HL-60 (cell line): ENCODE results near the gene CISD3.

Experiments
- DNase-seq, 2 experiments: peaks; one replicate each; pipeline ENCODE4 v3.0.0-alpha.2; 2010 to 2020; ENCODE audit warnings: low read depth in 1 of 2, low spot score in 1 of 2
- H3K27ac ChIP-seq: fragments of 250-450 bp; sonication (Bioruptor Pico); replicated peaks from 2 replicates; pipeline ENCODE4 v1.5.1; 2020; ENCODE audit warnings: mild to moderate bottlenecking, moderate library complexity
- H3K27me3 ChIP-seq: fragments of 250-450 bp; sonication (Bioruptor Pico); 2 replicates; pipeline ENCODE4 v1.5.1; 2021; ENCODE audit warnings: mild to moderate bottlenecking, moderate library complexity; ENCODE audit not compliant: insufficient read depth, poor library complexity, severe bottlenecking
- H3K4me3 ChIP-seq: replicated peaks from 2 replicates; pipeline ENCODE4 v1.5.1; 2011; ENCODE audit warnings: mild to moderate bottlenecking, control low read depth, low read length; ENCODE audit not compliant: insufficient read depth
- CTCF ChIP-seq: IDR thresholded peaks from one replicate; pipeline ENCODE4 v1.5.1; 2011; ENCODE audit warnings: low read length, control low read depth, inconsistent platforms; ENCODE audit not compliant: insufficient read depth
- GABPA ChIP-seq: IDR thresholded peaks from 2 replicates; pipeline ENCODE4 v1.6.1; 2012; ENCODE audit warnings: low read depth
- POLR2AphosphoS5 ChIP-seq: IDR thresholded peaks from 2 replicates; pipeline ENCODE4 v1.6.1; 2012; ENCODE audit warnings: low read depth
- REST ChIP-seq: IDR thresholded peaks from 2 replicates; pipeline ENCODE4 v1.6.1; 2012; ENCODE audit warnings: low read depth; ENCODE audit not compliant: insufficient replicate concordance
- SPI1 ChIP-seq: IDR thresholded peaks from 2 replicates; pipeline ENCODE4 v1.6.1; 2012; ENCODE audit warnings: low read depth, mild to moderate bottlenecking, borderline replicate concordance

The CISD3 gene

GRCh38 chr17:38705523-38705802 is 24.7 kb upstream of the CISD3 start:
- no peak overlapping the region for H3K27ac ChIP-seq

GRCh38 chr17:38705803-38706504 is 24.2 kb upstream of the CISD3 start:
- no peak for DNase-seq
- H3K27me3 ChIP-seq: no peaks in the 10 kb centered on the region
- TF ChIP-seq GABPA: no peak
- no peak for TF ChIP-seq POLR2AphosphoS5
- TF ChIP-seq REST: no peak
- no peak for TF ChIP-seq CTCF
- no peak for TF ChIP-seq SPI1
- H3K4me3 ChIP-seq: peak overlapping the region; percentile 48
- H3K27ac ChIP-seq: peak overlapping the region; percentile 47

More at GRCh38 chr17:38705523-38705802, 24.7 kb upstream of the CISD3 start:
- TF ChIP-seq CTCF: no peak
- TF ChIP-seq SPI1: no peak
- no peak for TF ChIP-seq POLR2AphosphoS5
- no peak for TF ChIP-seq REST
- TF ChIP-seq GABPA: no peak
- no peak for DNase-seq
- Histone ChIP-seq H3K4me3 (peak overlapping the region; percentile 48), H3K27me3 (no peaks in the 10 kb centered on the region)

- peak overlapping the region; percentile 48 for H3K4me3 ChIP-seq
- no peak for DNase-seq
- H3K27ac ChIP-seq: peak overlapping the region; percentile 47; the same call in 1 of the 2 replicates
- no peaks in the 10 kb centered on the region for H3K27me3 ChIP-seq
- TF ChIP-seq POLR2AphosphoS5 (no peak), SPI1 (peak; percentile 62; the same call in 1 of the 2 replicates)
Observed at GRCh38 chr17:38706505-38707216, 23.5 kb upstream of the CISD3 start.

- TF ChIP-seq CTCF (no peak), REST (no peak), SPI1 (no peak), GABPA (no peak), POLR2AphosphoS5 (no peak)
- H3K27me3 ChIP-seq: no peaks in the 10 kb centered on the region
- no peak overlapping the region for H3K27ac ChIP-seq
- H3K4me3 ChIP-seq: no peak overlapping the region
- no peak for DNase-seq
Observed at GRCh38 chr17:38707678-38708351, 22.3 kb upstream of the CISD3 start.
